ENCODE results near the gene FHAD1.
"Not testable (repeated sequence)": the region's sequence is repeated elsewhere in the genome, so short reads cannot be mapped to it uniquely, and the experiment has no call there.

Gene FHAD1

DNA sequence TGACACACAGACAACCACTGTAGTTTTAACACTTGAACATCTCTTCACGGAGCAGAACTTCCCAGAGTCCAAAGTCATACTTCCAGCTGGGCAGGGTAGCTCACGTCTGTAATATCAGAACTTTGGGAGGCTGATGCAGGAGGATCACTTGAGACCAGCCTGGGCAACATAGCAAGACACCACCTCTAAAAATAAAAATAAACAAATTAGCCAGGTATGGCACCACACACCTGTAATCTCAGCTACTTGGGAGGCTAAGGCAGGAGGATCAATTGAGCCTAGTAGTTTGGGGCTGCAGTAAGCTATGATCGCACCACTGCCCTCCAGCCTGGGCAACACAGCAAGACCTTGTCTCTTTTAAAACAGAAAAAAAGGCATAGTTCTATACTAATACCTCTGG, 138.4 kb downstream of the FHAD1 start:
- no peak overlapping the region for H3K4me3 ChIP-seq (ENCODE audit: low read depth, low read length)
- TF ChIP-seq, protein P1, sequence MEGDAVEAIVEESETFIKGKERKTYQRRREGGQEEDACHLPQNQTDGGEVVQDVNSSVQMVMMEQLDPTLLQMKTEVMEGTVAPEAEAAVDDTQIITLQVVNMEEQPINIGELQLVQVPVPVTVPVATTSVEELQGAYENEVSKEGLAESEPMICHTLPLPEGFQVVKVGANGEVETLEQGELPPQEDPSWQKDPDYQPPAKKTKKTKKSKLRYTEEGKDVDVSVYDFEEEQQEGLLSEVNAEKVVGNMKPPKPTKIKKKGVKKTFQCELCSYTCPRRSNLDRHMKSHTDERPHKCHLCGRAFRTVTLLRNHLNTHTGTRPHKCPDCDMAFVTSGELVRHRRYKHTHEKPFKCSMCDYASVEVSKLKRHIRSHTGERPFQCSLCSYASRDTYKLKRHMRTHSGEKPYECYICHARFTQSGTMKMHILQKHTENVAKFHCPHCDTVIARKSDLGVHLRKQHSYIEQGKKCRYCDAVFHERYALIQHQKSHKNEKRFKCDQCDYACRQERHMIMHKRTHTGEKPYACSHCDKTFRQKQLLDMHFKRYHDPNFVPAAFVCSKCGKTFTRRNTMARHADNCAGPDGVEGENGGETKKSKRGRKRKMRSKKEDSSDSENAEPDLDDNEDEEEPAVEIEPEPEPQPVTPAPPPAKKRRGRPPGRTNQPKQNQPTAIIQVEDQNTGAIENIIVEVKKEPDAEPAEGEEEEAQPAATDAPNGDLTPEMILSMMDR (IDR thresholded peaks at IDR 0.05; ENCODE audit: low read depth, low read length): no peak
- TF ChIP-seq MYC (IDR thresholded peaks at IDR 0.05; ENCODE audit: low read depth, low read length) (no peak), POLR2A (IDR thresholded peaks at IDR 0.05; ENCODE audit: extremely low read depth, insufficient read length) (no peak), MAX (IDR thresholded peaks at IDR 0.05; ENCODE audit: low read depth, low read length) (no peak)
- DNase-seq (ENCODE audit: low read depth): no peak

GRCh38 chr1:15386164-15386749, 139.2 kb downstream of the FHAD1 start:
- H3K4me3 ChIP-seq (ENCODE audit: low read depth, low read length): peak overlapping the region; percentile 21
- DNase-seq (ENCODE audit: low read depth): peak; percentile 84
- TF ChIP-seq POLR2A (IDR thresholded peaks at IDR 0.05; ENCODE audit: extremely low read depth, insufficient read length): no peak
- TF ChIP-seq, protein P1 (IDR thresholded peaks at IDR 0.05; ENCODE audit: low read depth, low read length): no peak
- peak; percentile 44; the same call in 1 of the 2 replicates for TF ChIP-seq MAX (IDR thresholded peaks at IDR 0.05; ENCODE audit: low read depth, low read length)
- peak; percentile 80 for TF ChIP-seq MYC (IDR thresholded peaks at IDR 0.05; ENCODE audit: low read depth, low read length)

DNA sequence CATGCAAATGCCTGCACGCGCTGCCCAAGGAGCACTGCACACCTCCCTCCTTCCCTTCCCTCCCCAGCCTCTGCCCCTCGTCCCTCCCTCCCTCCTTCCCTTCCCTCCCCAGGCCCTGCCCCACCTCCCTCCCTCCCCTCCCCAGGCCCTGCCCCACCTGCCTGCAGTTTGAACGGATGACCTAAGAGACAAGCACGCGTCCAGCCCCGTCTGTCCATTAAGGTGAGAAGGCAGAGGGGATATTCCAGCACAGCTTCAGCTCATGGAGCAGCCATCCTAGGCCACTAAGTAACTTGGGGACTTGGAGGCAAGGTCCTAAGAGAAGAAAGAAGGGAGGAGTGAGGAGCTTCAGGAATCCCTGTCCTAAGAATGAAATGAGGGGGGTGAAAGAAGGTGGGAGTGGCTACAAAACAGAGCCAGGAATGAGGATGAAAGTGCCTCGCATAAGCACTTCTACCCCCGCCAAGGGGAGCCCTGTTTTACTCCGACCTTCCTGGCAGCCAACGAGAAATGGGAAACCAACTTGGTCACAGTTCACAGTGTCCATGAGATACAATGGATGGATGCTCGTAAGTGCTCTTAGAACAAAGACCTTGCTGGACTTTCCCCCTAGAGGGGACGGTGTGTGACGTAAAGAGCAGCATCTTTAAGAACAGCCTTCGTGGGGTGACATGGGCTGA, 141.3 kb downstream of the FHAD1 start:
- no peak for TF ChIP-seq POLR2A (IDR thresholded peaks at IDR 0.05; ENCODE audit: extremely low read depth, insufficient read length)
- TF ChIP-seq MAX (IDR thresholded peaks at IDR 0.05; ENCODE audit: low read depth, low read length): no peak
- TF ChIP-seq, protein P1 (IDR thresholded peaks at IDR 0.05; ENCODE audit: low read depth, low read length): no peak
- TF ChIP-seq MYC (IDR thresholded peaks at IDR 0.05; ENCODE audit: low read depth, low read length): no peak
- no peak overlapping the region for H3K4me3 ChIP-seq (ENCODE audit: low read depth, low read length)
- DNase-seq (ENCODE audit: low read depth): no peak

GRCh38 chr1:15389828-15390227, 142.8 kb downstream of the FHAD1 start:
- DNase-seq (ENCODE audit: low read depth); H3K4me3 ChIP-seq (ENCODE audit: low read depth, low read length): not testable (repeated sequence)

GRCh38 chr1:15390667-15391066, 143.6 kb downstream of the FHAD1 start:
- no peak for TF ChIP-seq MYC (IDR thresholded peaks at IDR 0.05; ENCODE audit: low read depth, low read length)
- no peak for TF ChIP-seq POLR2A (IDR thresholded peaks at IDR 0.05; ENCODE audit: extremely low read depth, insufficient read length)
- no peak for TF ChIP-seq MAX (IDR thresholded peaks at IDR 0.05; ENCODE audit: low read depth, low read length)
- TF ChIP-seq, protein P1 (IDR thresholded peaks at IDR 0.05; ENCODE audit: low read depth, low read length): no peak
- no peak overlapping the region for H3K4me3 ChIP-seq (ENCODE audit: low read depth, low read length)
- DNase-seq (ENCODE audit: low read depth): no peak

DNA sequence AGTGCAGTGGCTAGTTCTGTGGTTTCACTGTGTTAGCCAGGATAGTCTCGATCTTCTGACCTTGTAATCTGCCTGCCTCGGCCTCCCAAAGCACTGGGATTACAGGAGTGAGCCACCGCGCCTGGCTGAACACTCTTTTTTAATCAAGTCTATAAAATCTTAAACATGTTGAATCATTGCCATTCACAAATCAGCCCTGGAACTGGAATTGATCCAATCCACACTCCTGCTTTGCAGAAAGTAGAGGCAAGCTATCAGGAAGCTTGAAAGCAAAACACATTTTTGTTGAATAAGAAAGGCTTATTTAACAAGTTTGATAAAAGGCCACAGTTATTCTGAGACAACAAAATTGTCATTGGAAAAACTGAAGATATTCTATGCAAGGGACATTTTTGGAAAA, 144.3 kb downstream of the FHAD1 start:
- no peak overlapping the region for H3K4me3 ChIP-seq (ENCODE audit: low read depth, low read length)
- no peak for TF ChIP-seq MYC (IDR thresholded peaks at IDR 0.05; ENCODE audit: low read depth, low read length)
- TF ChIP-seq, protein P1 (IDR thresholded peaks at IDR 0.05; ENCODE audit: low read depth, low read length): no peak
- no peak for DNase-seq (ENCODE audit: low read depth)
